Psoas muscle (tissue), 8 donors: ENCODE measurements around the gene MAPK8. TPM values are rescaled to one million over a fixed set of nuclear protein-coding genes. Genes with fewer than 3 reads are reported as not detected.

Source experiments
- ATAC-seq, 4 donors: fragments of 200-7000 bp; cut with Tn5 transposase; one replicate each; pipeline ENCODE4 v1.9.1; 2020; ENCODE audit warnings: moderate library complexity in 3 of 4, mild to moderate bottlenecking in 2 of 4
- DNase-seq, 2 donors: peaks; one replicate each; pipeline ENCODE4 v3.0.0-alpha.2; 2020
- H3K27ac ChIP-seq: fragments of 200-600 bp; one replicate; pipeline ENCODE4 v1.8.0; 2022
- H3K27me3 ChIP-seq, 3 donors: fragments of 200-600 bp in 1 of 3; one replicate each; pipeline versions ENCODE4 v1.6.1 to v1.8.0; 2013 to 2022; ENCODE audit warnings: low read length in 2 of 3, mild to moderate bottlenecking in 2 of 3, moderate library complexity in 1 of 3; ENCODE audit not compliant: insufficient read depth in 3 of 3
- H3K36me3 ChIP-seq, 2 donors: fragments of 200-600 bp in 1 of 2; one replicate each; pipeline versions ENCODE4 v1.6.1 to v1.8.0; 2013 to 2022; ENCODE audit warnings: low read depth in 1 of 2, mild to moderate bottlenecking in 1 of 2, moderate library complexity in 1 of 2; ENCODE audit not compliant: insufficient read depth in 1 of 2
- H3K4me1 ChIP-seq: fragments of 200-600 bp; one replicate; pipeline ENCODE4 v1.8.0; 2022
- H3K4me3 ChIP-seq: fragments of 200-600 bp; one replicate; pipeline ENCODE4 v1.8.0; 2022; ENCODE audit warnings: mild to moderate bottlenecking
- H3K9me3 ChIP-seq: fragments of 200-600 bp; one replicate; pipeline ENCODE4 v1.8.0; 2022
- WGBS, 3 donors: extraction: QIAGEN DNeasy Blood & Tissue Kit; methylation state at CpG; one replicate each; pipeline versions ENCODE4 v1.1.6 to v1.1.7; 2013; 5-methylcytosine and 5-hydroxymethylcytosine counted together
- intact Hi-C, 2 donors: fragments of 100-400 bp; cut with DNase I; formaldehyde crosslinking; loops; one replicate each; pipeline versions ENCODE4 v1.11.0 to v1.14.2; 2022
- polyA plus RNA-seq, 3 donors: library from polyadenylated mRNA; stranded (reverse); fragments of 200-250 nt; gene quantifications; one replicate each; pipeline ENCODE4 v1.2.3, GENCODE V29; 2013
- total RNA-seq, 4 donors: library from RNA; stranded (reverse); fragmentation: NEBNext Ultra II Directional in 2 of 4; extraction: Animal tissue kit (Norgen Biotek cat#: 25700) in 2 of 4; gene quantifications; one replicate each; pipeline versions ENCODE4 v1.2.1 to v1.2.4, GENCODE V29; 2021 to 2023
- TF ChIP-seq, protein P1 (sequence below): fragments of 200-600 bp; IDR thresholded peaks from one replicate; pipeline ENCODE4 v1.8.0; 2022; ENCODE audit warnings: antibody characterized with exemption
- donor health status: healthy with polysubstance abuse.
- donor health status: DM: no; HTN: no; CAD: no; lungs with moderate emphysema.
- donor health status: Bipolar disorder and iron deficiency.
- donor health status: healthy.
- donor health status: DM: yes; HTN: yes; CAD: no.
- donor health status: DM: no; HTN: no; CAD: no.
- donor health status: DM: no; HTN: no; CAD: no.
- donor health status: DM: yes; HTN: yes; CAD: no.

The MAPK8 gene
- total and polyA plus RNA-seq, 7 donors, result 10.8 to 32.3 (median 24.3) TPM

DNA sequence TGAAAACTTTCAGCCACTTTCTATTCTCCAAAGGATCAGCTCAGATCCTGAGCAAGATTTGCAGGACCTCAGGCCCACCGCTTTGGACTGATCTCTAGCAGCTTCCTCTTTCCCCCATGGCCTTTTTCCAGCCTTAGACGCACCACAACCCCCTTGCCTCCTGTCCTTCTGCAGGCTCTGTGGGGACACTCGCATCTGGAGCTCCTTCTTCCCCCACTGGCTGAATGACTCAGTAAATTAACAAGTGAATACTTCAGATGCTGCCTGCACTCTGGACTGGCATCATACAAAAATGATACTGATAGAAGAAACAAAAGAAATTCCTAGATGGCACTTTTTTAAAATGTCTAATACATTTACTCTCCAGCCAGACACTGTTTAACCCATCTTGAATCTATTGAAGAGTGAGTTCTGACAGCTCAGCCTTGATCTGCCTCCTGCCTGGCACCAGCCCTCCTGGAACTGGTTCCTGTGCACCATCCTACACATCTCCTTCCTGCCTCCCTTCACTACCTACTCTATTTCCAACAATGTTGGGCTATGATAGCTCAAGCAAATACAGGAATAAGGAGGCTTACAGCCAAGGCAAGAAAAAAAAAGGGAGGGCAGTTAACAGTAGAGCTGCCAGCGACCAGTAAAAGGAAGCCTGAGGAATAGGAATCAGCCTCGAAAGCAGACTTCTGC, 35.3 kb upstream of the MAPK8 start:
- Histone ChIP-seq H3K9me3 (no peaks in the 10 kb centered on the region), H3K4me3 (no peak overlapping the region), H3K4me1 (no peaks in the 10 kb centered on the region), H3K27ac (no peak overlapping the region), H3K36me3 (no peaks in the 10 kb centered on the region), H3K27me3 (no peaks in the 10 kb centered on the region)
- no peak for ATAC-seq
- 58 to 66% (median 61%) methylated on average over 5 of the region's 5 CpGs for WGBS, 3 donors
- intact Hi-C loops, result no loop called here
- DNase-seq, result no peak
- TF ChIP-seq, protein P1, sequence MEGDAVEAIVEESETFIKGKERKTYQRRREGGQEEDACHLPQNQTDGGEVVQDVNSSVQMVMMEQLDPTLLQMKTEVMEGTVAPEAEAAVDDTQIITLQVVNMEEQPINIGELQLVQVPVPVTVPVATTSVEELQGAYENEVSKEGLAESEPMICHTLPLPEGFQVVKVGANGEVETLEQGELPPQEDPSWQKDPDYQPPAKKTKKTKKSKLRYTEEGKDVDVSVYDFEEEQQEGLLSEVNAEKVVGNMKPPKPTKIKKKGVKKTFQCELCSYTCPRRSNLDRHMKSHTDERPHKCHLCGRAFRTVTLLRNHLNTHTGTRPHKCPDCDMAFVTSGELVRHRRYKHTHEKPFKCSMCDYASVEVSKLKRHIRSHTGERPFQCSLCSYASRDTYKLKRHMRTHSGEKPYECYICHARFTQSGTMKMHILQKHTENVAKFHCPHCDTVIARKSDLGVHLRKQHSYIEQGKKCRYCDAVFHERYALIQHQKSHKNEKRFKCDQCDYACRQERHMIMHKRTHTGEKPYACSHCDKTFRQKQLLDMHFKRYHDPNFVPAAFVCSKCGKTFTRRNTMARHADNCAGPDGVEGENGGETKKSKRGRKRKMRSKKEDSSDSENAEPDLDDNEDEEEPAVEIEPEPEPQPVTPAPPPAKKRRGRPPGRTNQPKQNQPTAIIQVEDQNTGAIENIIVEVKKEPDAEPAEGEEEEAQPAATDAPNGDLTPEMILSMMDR, result no peak

- H3K36me3 ChIP-seq, result no peaks in the 10 kb centered on the region
- DNase-seq, result no peak
- no peak overlapping the region for H3K27ac ChIP-seq
- no peaks in the 10 kb centered on the region for H3K27me3 ChIP-seq
- H3K4me3 ChIP-seq, result no peak overlapping the region
- intact Hi-C loops, result no loop called here
- 97% methylated on average over 2 of the region's 2 CpGs for WGBS, 3 donors
- no peaks in the 10 kb centered on the region for H3K9me3 ChIP-seq
- ATAC-seq, result no peak
- TF ChIP-seq, protein P1, result no peak
- no peaks in the 10 kb centered on the region for H3K4me1 ChIP-seq
Observed at GRCh38 chr10:48272682-48273081, 33.8 kb upstream of the MAPK8 start.

- DNase-seq (no peak), ATAC-seq (no peak)
- Histone ChIP-seq H3K9me3 (no peaks in the 10 kb centered on the region), H3K4me3 (no peak overlapping the region), H3K27ac (no peak overlapping the region), H3K27me3 (no peaks in the 10 kb centered on the region), H3K4me1 (no peaks in the 10 kb centered on the region), H3K36me3 (no peaks in the 10 kb centered on the region)
- intact Hi-C loops, result no loop called here
- WGBS, 3 donors, result 75 to 82% (median 77%) methylated on average over 2 of the region's 2 CpGs
- TF ChIP-seq, protein P1, result no peak
Observed at GRCh38 chr10:48273741-48274140, 32.7 kb upstream of the MAPK8 start.

- no peaks in the 10 kb centered on the region for H3K27me3 ChIP-seq
- DNase-seq (no peak), ATAC-seq (no peak)
- intact Hi-C loops, result no loop called here
- no peaks in the 10 kb centered on the region for H3K9me3 ChIP-seq
- TF ChIP-seq, protein P1, result no peak
- WGBS, 3 donors, result 64 to 72% (median 69%) methylated on average over 8 of the region's 8 CpGs
- H3K36me3 ChIP-seq, result no peaks in the 10 kb centered on the region
- H3K4me1 ChIP-seq, result no peaks in the 10 kb centered on the region
- no peak within 1 kb of the TSS for H3K27ac ChIP-seq
- H3K4me3 ChIP-seq, result no peak within 1 kb of the TSS
Observed at GRCh38 chr10:48274636-48275035, 31.8 kb upstream of the MAPK8 start, which contains the start of gene FRMPD2. TSS of gene FRMPD2 (minus strand) at chr10:48274696. CDS start at chr10:48274567, 129 bp downstream.

GRCh38 chr10:48277093-48277492, 29.4 kb upstream of the MAPK8 start:
- Histone ChIP-seq H3K36me3 (no peaks in the 10 kb centered on the region), H3K27me3 (no peaks in the 10 kb centered on the region), H3K27ac (no peak overlapping the region), H3K4me1 (no peaks in the 10 kb centered on the region), H3K4me3 (no peak overlapping the region), H3K9me3 (no peaks in the 10 kb centered on the region)
- ATAC-seq (no peak), DNase-seq (no peak)
- intact Hi-C loops, result no loop called here
- 90 to 96% (median 90%) methylated on average over 1 of the region's 1 CpG for WGBS, 3 donors
- TF ChIP-seq, protein P1, result no peak
